GM19035 (cell line): Measurements from ENCODE around the gene HCN2.
"Not testable (repeated sequence)": the region's sequence is repeated elsewhere in the genome, so short reads cannot be mapped to it uniquely, and the experiment has no call there.

ENCODE experiments used
- ATAC-seq: cut with Tn5 transposase; IDR thresholded peaks from one replicate; pipeline ENCODE4 v1.9.1; 2021; ENCODE audit not compliant: unreplicated experiment

Gene HCN2

DNA sequence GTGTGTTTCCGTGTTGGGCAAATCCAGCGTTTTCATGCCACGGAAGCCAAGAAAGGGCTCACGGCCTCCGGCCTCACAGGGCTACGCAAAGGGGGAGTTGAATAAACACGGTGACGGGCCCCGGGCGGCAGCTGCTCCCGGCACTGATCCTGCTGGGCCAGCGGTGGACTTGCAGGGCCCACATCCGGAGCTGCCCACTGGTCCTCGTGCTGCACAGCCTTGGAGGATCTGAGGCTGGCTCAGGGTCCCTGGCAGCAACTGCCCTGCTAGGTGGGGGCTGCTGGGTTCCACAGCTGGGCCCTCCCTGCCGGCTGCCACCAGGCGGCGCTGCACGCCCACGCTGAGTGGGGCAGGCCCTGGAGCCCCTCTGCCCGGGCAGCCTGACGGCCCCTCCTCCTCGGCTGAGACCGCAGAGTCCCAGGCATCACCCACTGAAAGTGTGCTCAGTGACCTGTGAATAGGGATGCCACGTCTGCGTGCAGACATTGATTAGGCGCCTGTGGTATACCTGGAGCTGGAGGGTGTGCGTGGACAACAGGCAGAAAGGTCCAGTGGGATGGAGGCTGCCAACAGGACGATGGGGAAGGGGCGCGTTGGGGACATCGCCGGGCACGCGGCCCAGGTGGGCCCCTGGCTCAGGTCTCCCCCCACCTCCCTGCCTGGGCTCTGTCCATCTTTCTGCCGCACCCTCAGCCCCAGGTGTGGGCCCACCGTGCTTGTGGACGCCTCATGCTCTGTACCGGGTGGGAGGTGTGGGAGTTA, 5.3 kb upstream of the HCN2 start:
- ATAC-seq, result no peak

DNA sequence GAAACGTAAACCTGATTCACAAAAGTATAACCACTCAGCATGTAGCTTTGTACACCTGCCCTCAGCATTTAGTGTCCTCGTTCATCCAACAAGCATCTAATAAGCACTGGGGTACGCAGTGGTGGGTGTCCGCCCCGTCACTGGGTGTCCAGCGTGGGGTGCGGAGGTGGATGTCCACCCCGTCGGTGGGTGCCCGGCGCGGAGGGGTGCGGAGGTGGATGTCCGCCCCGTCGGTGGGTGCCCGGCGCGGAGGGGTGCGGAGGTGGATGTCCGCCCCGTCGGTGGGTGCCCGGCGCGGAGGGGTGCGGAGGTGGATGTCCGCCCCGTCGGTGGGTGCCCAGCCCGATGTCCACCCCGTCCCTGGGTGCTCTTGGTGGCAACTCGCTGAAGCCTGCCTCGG, 4.5 kb upstream of the HCN2 start:
- ATAC-seq, result not testable (repeated sequence)

DNA sequence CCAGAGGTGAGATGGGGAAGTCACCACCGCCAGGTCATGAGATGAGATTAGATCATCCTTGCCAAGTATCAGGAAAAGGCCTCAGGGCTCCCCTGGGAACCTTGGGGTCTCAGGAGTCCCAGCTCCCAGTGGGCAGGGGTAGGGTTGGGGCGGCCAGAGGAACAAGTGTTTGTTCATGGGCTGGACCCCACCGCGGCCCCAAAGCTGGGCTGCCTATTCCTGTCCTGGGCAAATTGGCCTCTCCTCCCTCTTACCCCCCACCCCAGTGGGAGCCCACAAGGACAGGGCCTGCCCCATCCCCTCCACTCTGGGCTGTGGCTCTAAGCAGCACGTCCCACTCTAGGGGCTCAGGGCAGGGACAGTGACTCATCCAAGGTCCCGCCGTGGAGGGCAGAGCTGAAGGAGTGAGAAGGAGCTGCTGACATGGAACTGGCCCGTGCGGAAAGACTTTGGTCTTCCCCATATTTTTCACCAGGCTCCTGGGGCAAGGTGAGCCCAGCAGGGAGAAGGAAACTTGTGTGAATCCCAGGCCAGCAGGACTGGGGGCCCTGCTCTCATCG, 4.0 kb upstream of the HCN2 start:
- no peak for ATAC-seq

DNA sequence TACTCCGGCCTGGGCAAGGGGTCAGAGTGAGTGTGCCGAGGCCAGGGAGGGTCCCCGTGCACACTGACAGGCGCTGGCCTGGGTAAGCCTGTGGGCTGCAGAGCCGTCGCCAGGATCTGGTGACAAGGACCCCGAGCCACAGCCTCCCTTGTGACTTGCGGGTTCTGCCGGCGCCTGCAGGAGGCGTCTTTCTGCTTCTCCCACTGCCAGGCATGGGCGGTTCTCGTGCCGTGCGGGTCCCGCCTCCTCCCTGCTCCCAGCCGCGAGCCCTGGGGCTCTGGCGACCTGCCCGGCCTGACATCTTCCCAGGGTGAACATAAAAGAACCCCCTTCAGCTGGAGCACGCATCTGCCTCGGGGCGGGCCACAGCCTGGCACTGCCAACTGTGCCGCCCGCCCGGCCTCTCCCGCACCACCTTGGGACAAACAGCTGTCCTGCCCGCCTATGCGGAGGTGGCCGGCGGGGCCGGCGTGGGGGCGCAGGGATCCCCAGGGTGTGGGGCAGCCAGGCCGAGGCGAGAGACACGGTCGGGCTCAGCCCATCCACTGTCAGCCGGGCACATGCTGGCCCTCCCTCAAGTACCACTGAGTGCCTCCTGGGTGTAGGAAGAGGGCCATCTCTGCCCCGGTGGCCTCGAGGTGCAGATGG, 1.5 kb upstream of the HCN2 start:
- no peak for ATAC-seq

DNA sequence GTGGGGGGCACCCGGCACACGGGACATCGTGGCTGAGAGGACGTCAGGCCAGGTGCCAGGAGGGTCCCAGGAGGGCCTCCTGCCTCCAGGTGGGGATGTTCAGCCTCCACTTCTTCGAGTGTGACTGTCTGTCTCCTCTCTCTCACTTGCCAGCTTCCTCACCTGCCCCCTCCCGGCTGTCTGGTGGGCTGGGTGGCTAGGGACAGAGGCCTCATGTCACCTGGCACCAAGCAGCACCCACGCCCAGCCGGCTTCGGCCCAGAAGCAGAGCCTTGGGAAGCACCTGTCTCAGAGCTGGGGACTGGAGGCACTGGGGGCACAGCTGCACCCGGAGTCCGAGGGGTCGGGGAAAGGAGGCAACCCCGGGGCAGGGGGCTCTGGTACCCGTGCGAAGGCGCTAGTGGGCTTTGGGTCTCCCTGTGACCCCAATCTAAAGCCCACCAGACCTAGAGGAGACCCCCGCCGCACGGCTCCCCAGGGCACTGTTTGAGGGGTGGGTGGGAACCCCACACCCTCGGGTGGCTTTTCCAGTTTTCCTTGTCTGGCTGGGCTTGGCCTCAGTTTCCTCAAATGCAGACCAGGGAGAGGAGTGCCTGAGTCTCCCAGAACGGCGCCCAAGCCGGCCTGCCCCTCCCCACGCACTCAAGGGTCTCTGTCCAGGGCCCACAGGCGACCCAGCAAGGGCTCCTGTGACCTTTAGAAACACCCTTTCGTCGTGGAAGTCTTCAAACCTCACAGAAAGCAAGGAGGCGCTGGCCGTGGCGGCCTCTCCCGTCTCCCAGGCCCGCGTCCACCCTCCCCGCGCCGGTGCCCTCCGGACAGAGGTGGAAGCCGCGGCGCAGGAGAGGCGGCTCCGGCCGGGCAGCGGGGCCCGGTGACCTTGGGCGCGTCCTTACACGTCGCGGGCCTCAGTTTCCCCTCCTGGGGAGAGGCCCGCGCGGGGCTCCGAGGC, 664 bp upstream of the HCN2 start:
- no peak for ATAC-seq

DNA sequence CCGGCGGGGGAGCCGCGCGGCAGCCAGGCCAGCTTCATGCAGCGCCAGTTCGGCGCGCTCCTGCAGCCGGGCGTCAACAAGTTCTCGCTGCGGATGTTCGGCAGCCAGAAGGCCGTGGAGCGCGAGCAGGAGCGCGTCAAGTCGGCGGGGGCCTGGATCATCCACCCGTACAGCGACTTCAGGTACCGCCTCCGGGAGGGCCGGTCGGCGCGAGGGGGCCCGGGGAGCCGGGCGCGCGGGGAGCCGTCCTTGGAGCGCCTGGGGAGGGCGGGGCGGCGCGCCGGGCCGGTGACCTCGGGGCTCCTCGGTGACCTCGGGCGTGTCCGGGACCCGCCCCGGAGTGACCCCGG, 690 bp downstream of the HCN2 start:
- ATAC-seq, result no peak

DNA sequence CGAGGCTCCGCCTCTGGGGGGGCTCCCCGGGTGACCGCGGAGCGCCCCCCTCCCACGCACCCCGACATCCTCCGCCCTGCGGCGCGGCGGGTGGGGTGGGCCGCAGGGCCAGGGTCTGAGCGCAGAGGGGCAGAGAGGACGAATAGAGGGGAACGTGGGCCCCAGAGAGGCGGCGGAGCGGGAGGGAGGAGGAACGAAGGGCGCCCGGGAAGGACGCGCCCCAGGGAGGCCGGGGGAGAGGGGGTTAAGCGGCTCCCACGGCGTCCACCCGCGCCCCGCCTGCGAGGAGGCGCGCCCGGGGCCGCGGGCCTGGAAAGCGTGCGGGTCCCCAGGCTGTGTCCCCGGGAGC, 1.0 kb downstream of the HCN2 start:
- ATAC-seq, result no peak

DNA sequence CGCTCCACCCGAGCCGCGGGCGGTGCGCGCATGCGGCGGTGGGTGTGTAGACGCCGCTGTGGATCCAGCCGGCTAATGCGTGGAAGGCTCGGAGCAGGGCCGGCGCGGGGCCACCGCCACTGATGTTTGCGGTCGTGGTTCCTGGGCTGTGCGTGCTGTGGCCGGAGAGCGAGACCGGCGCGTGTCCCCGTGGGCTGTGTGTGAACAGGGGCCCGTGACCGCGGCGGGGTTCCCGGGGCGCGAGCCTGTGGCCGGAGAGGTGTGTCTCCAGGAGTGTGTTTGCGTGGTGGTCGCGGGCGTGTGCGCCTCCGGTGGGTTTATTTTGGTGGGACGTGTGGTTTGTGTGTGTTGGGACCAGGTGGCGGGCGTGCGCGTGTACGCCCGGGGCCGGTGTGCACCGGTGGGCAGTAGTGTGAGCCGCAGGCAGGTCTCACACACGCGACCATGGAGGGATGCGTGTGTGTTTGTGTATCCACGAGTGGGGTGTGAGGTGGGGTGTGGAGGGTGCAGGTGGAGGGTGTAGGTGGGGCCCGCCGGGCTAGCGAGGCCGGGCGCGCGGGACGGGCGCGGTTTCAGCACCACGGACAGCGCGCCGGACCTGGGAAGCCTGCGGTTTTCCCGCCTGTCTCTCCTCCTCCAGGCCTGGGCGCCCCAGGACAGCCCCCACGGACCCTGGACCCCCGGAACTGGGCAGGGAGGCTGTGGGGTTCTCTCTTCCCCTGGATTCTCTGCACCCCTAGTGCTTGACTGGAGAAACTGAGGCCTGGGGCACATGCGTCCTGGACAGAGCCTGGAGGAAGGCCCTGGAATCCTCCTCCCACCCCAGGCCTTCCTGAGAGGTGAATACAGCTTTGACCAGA, 1.6 kb downstream of the HCN2 start:
- ATAC-seq, result no peak

DNA sequence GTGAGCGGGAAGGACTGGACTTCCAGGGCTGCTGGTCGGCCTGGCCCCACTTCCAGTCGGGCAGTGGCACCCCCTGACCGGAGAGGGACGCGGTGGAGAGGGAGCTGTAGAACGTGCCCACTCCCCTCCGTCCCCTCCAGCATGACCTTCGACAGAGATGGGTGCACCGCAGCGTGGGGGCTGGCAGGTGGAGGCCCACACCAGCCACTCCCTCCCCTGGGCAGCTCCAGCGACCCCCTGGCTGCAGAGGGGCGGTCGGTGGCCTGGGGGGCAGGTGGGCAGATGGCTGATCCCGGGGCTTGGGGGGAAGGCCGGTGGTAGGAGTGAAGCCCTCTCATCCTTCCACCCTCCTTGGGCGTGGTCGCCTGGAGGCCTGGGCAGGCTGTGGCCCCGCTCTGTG, 2.4 kb downstream of the HCN2 start:
- ATAC-seq, result no peak

DNA sequence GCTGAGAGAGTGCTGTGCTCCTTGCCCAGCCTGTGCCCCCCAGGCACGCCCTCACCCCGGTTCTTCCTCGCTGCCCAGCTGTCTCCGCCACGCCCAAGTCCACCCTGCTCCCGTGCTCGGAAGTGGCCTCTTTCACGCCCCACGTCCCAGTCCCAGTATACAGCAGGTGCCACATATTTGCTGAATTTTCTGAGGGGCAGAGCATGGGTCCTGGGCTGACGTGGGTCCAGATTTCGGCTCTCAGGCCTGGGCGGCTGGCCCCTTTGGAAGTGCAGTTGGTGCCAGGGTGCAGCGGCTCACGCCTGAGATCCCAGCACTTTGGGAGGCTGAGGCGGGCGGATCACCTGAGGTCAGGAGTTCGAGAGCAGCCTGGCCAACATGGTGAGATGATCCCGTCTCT, 3.4 kb downstream of the HCN2 start:
- ATAC-seq, result no peak

DNA sequence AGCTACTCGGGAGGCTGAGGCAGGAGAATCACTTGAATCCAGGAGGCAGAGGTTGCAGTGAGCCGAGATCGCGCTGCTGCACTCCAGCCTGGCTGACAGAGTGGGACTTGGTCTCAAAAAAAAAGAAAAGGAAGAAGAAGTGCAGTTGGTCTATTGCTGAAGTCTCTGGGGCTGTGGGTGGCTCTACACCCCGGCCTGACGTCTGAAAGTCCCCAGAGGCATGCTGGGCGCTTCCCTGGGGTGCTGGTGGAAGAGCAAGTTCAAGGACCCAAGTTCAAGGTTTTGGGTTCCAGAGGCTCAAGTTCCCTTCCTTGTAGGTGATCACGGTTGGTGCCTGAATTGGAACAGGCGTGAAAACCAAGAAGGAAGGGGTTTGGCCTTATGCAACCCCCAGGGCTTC, 3.8 kb downstream of the HCN2 start:
- ATAC-seq, result no peak

DNA sequence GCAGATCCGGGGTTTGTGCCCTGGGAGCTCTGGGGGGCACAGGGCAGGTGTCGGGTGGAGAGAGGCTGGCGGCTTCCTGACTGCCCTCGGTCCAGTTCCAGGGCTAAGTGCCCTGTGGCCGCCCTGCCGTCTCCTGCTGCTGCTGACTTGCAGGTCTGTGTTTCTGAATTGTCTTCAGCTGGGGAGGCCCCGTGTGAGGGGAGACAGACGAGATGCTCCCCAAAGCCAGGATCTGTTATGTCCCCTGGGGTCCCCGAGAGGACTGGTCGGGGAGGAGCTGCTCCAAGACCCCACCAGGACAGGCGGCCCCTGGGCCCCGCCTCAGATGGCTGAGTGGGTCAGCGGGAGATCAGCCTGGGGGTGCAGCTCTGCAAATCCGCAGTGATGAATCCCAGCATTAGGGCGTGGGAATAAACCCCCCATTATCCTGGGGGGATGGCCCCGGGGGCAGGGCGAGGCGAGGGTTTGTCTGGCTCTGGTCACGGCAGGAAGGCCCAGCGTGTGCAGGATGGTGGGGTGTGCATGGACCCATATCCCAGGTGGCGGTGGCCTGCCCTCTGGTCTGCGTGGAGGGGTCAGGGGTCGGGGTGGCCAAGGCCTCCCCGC, 4.7 kb downstream of the HCN2 start:
- ATAC-seq, result no peak

DNA sequence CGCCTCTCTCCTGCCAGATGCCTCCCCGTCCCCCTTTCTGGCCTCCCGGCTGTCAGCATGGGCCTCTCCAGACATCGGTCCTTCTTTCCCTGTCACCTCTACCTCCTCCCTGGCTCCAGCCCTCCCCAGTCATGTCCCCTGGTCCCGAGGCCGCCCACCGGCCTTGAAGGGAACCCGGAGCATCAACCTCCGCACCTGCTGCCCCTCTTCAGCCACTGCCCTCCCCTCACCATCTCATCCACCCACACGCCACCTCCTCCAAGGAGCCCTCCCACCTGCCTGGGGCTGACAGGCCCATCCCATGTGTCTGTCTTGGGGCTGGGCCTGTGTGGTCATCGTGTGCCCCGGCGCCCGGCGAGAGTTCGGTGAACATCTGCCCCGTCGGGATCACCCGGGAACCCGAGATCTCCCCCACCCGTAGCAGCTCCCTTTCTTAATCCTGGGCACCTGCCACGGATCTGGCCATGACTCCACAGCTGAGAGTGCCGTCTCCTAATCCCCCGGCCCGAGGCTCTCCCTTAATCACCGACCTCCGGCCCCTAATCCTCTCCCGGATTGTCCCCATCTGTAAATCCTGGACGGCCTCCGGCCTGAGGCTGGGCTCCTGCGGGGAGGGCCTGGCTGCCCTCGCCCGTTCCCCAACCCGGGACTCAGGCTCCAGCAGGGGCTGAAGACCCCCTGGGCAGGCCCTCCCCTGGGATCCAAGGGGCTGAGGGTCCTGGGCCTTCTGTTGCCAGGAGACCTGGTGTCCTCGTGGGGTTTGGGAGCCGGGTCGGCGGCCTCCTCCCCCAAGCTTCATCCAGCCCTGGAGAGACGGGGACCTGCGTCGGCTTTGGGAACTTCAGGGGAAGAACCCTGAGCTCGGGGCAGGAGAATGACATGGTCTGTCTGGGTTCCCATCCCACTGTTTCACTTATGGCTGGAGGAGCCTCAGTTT, 5.9 kb downstream of the HCN2 start:
- ATAC-seq, result no peak

DNA sequence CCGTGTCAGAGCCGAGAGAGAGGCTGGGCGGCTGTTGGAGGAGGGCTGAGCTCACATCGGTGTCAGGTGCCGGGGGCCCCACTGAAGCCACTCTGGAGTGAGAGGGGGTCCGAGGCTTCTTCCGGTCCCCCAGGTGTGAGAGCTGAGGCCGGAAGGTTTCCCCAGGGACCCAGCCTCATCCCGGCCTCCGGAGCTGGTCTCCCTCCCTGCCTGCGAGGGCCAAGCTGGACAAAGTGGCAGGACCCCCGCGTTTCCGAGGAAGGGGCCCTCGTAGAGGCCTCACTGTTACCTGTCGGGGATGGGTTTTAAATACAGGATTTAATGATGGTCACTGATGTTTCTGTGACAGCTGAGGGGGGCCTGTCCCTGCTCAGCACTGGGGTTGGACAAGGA, 6.6 kb downstream of the HCN2 start:
- no peak for ATAC-seq

DNA sequence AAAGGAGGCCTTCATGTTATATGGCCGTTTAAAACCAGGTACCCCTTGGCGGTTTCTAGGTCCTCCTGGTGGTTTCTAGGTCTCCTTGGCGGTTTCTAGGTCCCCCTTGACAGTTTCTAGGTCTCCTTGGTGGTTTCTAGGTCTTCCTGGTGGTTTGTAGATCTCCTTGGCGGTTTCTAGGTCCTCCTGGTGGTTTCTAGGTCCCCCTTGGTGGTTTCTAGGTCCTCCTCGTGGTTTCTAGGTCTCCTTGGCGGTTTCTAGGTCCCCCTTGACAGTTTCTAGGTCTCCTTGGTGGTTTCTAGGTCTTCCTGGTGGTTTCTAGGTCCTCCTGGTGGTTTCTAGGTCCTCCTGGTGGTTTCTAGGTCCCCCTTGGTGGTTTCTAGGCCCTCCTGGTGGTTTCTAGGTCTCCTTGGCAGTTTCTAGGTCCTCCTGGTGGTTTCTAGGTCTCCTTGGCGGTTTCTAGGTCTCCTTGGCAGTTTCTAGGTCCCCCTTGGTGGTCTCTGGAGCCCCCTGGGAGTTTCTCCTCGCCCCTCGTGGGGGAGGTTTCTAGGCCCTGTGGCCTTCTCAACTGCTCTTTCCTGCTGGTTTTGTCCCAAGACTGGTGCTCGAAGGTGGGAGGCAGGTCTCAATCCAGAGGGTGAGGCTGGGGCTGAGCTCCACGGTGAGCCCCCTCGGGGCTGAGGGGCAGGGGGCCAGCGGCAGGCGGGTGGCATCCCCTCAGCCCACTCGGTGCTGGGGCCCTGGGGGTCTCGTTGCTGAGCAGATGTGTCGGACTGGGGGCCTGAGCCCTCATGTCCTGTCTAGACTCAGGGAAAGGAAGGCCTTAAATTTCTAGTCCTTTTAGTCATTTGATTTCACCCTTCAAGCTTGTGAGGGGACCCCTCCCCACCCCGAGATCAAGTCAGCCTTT, 8.0 kb downstream of the HCN2 start:
- no peak for ATAC-seq

DNA sequence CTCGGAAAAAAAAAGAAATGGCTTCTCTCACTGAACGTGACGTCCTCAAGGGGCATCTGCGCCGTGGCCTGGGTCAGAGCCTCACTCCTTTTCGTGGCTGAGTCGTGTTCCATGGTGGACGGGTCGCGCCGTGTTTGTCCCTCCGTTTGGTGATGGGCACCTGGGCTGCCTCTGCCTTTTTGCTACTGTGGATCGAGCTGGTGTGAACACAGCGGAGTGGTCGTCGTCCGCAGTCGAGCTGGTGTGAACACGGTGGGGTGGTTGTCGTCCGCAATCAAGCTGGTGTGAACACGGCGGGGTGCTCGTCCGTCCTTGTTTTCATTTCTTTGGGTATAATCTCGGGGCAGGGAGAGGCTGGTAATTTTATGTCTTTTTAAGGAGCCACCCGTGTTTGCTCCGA, 11.6 kb downstream of the HCN2 start:
- no peak for ATAC-seq

DNA sequence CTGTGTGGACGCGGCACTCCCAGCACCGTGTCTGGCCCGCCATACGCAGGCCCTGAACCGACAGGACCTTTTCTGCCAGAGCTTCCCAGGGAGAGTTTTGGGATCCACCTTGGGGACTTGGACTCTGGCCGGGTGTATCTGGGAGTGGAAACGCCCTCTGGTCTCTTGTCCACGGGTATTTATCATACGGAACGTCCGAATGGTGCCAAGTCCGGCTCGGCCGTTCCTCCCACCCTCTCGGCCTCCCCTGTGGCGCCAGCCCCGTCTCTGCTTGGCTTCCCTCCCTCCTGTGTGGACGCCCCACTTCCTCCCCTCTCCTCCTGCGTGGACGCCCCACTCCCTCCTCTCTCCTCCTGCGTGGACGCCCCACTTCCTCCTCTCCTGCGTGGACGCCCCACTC, 12.1 kb downstream of the HCN2 start:
- ATAC-seq, result no peak
